ENCODE data around the gene KRTAP10-4.
"Not testable (repeated sequence)": the region's sequence is repeated elsewhere in the genome, so short reads cannot be mapped to it uniquely, and the experiment has no call there.

Gene KRTAP10-4

DNA sequence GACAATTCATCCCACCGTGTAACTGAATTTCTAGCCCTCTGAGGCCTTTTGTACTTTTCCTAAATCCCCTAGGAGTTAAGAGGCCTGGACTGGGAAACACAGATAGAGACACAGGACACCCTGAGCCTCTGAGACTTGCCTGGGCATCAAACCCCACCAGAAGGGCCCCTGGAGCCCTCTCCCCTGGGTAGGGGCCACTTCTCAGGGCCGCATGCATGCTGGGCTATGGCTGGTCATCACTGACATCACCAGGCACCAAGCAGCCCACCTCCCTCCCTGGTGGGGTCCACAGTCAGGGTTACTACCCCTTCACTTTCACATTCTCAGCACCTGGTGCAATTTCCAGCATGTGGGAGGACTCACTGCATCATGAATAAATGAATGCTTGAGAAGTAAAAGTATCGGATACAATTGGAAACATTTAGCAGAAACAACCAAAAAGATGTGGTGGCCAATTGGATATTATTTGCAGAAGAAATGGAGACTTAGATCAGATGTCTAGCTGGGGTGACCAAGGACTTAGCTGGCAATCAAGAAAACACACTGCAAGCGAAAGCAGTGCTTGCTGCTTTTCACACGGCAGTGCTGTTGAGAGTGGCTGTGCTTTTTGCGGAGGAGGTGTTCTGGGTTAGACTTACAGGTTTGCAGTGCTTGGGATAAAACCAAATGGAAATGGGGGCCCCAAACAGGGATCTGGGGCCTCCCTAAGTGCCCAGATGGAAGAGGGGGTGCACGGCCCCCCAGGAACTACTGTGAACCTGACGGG, 25.9 kb downstream of the KRTAP10-4 start:
- Histone ChIP-seq H3K4me1 (ENCODE audit: control insufficient read depth, insufficient read depth, low read length) (no peaks in the 10 kb centered on the region), H3K27me3 (replicated peaks; ENCODE audit: control insufficient read depth, insufficient read depth, low read length) (peaks cover 27% of the 10 kb centered on the region), H3K9ac (ENCODE audit: low read length) (no peak overlapping the region), H3K4me3 (ENCODE audit: low read length) (no peak overlapping the region), H3K36me3 (ENCODE audit: control insufficient read depth, insufficient read depth, low read length, severe bottlenecking) (no peaks in the 10 kb centered on the region), H3K9me3 (ENCODE audit: control insufficient read depth, low read length) (peaks cover 8% of the 10 kb centered on the region)
- no peak for DNase-seq (ENCODE audit: low read depth)

DNA sequence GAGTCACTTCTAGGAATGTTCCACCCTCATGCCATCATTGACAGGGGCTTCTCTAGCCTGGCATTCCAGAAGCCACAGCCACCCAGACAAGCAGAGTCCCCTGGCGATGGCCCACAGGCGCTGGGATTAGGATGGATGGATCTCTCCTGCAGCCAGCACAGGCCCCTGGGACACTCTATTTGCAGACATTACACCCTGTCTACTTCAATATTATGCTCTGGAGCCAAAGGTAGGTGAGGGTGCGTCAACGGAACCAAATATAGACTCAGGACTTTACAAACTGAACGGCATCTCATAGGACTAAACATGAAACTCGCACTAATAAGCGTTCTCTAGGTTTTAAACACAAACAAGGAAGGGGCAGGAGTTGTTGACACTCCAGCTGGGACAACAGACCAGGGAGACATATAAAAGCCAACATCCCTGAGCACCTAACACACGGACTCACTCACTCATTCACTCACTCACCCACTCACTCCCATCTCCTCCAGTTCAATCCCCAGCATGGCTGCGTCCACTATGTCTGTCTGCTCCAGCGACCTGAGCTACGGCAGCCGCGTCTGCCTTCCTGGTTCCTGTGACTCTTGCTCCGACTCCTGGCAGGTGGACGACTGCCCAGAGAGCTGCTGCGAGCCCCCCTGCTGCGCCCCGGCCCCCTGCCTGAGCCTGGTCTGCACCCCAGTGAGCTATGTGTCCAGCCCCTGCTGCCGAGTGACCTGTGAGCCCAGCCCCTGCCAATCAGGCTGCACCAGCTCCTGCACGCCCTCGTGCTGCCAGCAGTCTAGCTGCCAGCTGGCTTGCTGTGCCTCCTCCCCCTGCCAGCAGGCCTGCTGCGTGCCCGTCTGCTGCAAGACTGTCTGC, 26.8 kb downstream of the KRTAP10-4 start, which contains the start of gene KRTAP10-7:
Gene KRTAP10-7 (plus strand): TSS at position 480 of the 861 bp plus-strand sequence. CDS start 25 bp downstream, at position 505.
- H3K9ac ChIP-seq (ENCODE audit: low read length); H3K4me3 ChIP-seq (ENCODE audit: low read length); H3K36me3 ChIP-seq (ENCODE audit: control insufficient read depth, insufficient read depth, low read length, severe bottlenecking); H3K4me1 ChIP-seq (ENCODE audit: control insufficient read depth, insufficient read depth, low read length); H3K9me3 ChIP-seq (ENCODE audit: control insufficient read depth, low read length); DNase-seq (ENCODE audit: low read depth): not testable (repeated sequence)
- H3K27me3 ChIP-seq (replicated peaks; ENCODE audit: control insufficient read depth, insufficient read depth, low read length), result peaks cover 22% of the 10 kb centered on the region

DNA sequence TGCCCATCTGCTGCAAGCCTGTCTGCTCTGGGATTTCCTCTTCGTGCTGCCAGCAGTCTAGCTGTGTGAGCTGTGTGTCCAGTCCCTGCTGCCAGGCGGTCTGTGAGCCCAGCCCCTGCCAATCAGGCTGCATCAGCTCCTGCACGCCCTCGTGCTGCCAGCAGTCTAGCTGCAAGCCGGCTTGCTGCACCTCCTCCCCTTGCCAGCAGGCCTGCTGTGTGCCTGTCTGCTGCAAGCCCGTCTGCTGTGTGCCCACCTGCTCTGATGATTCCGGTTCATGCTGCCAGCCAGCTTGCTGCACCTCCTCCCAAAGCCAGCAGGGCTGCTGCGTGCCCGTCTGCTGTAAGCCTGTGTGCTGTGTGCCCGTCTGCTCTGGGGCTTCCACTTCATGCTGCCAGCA, 27.6 kb downstream of the KRTAP10-4 start:
- not testable (repeated sequence) for DNase-seq (ENCODE audit: low read depth); H3K4me3 ChIP-seq (ENCODE audit: low read length); H3K4me1 ChIP-seq (ENCODE audit: control insufficient read depth, insufficient read depth, low read length); H3K36me3 ChIP-seq (ENCODE audit: control insufficient read depth, insufficient read depth, low read length, severe bottlenecking); H3K9me3 ChIP-seq (ENCODE audit: control insufficient read depth, low read length); H3K9ac ChIP-seq (ENCODE audit: low read length)
- peaks cover 16% of the 10 kb centered on the region for H3K27me3 ChIP-seq (replicated peaks; ENCODE audit: control insufficient read depth, insufficient read depth, low read length)

DNA sequence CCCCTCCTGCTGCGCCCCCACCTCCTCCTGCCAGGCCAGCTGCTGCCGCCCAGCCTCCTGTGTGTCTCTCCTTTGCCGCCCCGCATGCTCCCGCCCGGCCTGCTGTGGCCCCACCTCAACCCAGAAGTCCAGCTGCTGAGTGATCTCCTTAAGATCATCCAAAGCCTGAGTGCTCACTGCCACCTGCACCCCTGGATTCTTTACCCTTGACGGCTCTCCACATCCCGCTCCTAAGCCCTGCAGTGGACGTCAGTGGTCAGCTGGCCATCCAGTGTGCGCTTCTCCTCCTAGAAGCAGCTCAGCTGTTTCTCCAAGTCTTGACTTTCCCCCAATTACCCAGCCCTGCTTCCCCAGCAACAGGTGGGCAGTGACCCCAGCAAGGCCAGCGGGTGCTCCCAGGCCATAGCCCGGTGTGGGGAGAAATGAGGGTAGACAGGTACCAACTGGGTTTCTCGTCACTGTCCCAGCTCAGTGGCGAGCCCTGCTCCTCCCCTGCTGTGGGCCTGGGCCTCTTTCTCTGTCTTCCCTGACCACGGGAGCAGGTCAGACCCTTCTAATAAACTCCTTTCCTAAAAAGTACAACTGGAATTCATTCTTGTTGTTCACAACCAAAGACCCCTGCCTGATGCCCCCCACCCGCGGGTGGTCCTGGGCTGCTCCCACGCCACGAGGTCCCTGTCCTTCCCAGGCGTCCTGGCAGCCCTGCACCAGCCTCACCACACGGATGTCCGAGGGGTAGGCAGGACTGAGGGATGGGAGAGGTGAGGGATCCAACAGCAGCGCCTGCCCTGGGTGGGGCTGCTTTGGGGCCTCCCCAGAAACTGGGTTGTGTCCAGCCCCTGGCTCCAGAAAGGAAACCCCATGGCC, 28.3 kb downstream of the KRTAP10-4 start:
- Histone ChIP-seq H3K4me3 (ENCODE audit: low read length) (no peak overlapping the region), H3K9ac (ENCODE audit: low read length) (no peak overlapping the region), H3K9me3 (ENCODE audit: control insufficient read depth, low read length) (peaks cover 13% of the 10 kb centered on the region), H3K27me3 (replicated peaks; ENCODE audit: control insufficient read depth, insufficient read depth, low read length) (peaks cover 14% of the 10 kb centered on the region), H3K36me3 (ENCODE audit: control insufficient read depth, insufficient read depth, low read length, severe bottlenecking) (no peaks in the 10 kb centered on the region), H3K4me1 (ENCODE audit: control insufficient read depth, insufficient read depth, low read length) (no peaks in the 10 kb centered on the region)
- DNase-seq (ENCODE audit: low read depth), result no peak

DNA sequence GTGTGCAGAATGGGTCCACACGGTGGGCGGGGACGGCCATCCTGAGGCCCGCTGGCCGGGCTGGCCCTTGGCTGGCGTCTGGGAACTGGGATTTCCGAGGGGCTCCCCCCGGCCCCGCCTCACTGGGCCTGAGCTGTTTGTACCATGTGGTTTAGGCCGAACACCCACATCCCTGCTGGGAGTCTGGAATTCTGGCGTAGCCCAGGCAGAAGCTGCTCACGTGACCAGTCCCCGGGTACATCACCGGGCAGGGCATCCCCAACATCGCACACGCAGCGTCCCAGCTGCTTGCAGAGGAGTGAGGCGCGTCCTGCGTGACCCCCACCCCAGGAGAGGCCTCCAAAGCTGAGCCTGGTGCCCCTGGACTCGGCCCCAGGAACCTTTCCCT, 28.9 kb downstream of the KRTAP10-4 start:
- no peak for DNase-seq (ENCODE audit: low read depth)
- Histone ChIP-seq H3K4me1 (ENCODE audit: control insufficient read depth, insufficient read depth, low read length) (no peaks in the 10 kb centered on the region), H3K36me3 (ENCODE audit: control insufficient read depth, insufficient read depth, low read length, severe bottlenecking) (no peaks in the 10 kb centered on the region), H3K27me3 (replicated peaks; ENCODE audit: control insufficient read depth, insufficient read depth, low read length) (peaks cover 14% of the 10 kb centered on the region), H3K4me3 (ENCODE audit: low read length) (no peak overlapping the region), H3K9me3 (ENCODE audit: control insufficient read depth, low read length) (peaks cover 13% of the 10 kb centered on the region), H3K9ac (ENCODE audit: low read length) (no peak overlapping the region)

DNA sequence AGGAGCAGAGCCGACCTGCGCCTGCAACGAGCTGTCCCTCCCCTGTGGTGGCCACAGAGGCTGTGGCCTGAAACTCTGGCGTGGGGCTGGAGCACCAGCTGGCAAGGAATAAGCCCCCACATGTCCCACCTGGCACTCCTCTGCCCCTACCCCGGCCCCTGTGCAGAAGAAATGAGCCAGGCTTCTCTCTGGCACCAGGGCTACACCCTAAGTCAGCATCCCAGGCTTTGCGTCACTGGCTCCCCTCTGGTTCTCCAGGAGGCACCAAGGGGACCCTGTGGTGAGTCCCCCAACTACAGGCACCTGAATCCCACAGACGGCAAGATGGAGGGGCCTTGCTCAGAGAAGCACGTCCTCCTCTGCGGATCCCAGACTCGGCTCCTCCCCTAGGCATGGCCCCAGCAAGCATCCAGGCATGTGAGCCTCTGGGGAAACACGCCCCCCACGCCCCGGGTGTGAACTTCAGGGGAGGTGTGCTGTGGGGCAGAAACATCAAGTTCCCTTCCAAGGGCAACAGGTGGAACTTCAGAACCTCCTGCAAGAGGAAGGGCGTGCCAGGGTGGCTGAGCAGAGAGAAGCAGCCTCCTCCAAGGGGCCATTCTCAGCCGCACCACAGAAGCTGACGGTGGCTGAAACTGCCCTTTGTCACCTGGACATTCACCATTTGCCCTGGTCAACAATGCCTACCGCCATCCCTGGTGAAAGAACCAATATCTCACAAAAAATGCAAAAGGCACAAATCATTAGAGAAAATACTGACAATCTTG, 29.8 kb downstream of the KRTAP10-4 start:
- Histone ChIP-seq H3K9ac (ENCODE audit: low read length) (no peak overlapping the region), H3K4me3 (ENCODE audit: low read length) (no peak overlapping the region), H3K4me1 (ENCODE audit: control insufficient read depth, insufficient read depth, low read length) (no peaks in the 10 kb centered on the region), H3K27me3 (replicated peaks; ENCODE audit: control insufficient read depth, insufficient read depth, low read length) (peaks cover 10% of the 10 kb centered on the region), H3K36me3 (ENCODE audit: control insufficient read depth, insufficient read depth, low read length, severe bottlenecking) (no peaks in the 10 kb centered on the region), H3K9me3 (ENCODE audit: control insufficient read depth, low read length) (peaks cover 11% of the 10 kb centered on the region)
- DNase-seq (ENCODE audit: low read depth), result no peak

GRCh38 chr21:44603911-44604310, 30.4 kb downstream of the KRTAP10-4 start:
- no peak for DNase-seq (ENCODE audit: low read depth)
- peaks cover 10% of the 10 kb centered on the region for H3K27me3 ChIP-seq (replicated peaks; ENCODE audit: control insufficient read depth, insufficient read depth, low read length)
- H3K4me1 ChIP-seq (ENCODE audit: control insufficient read depth, insufficient read depth, low read length), result no peaks in the 10 kb centered on the region
- H3K9me3 ChIP-seq (ENCODE audit: control insufficient read depth, low read length), result peaks cover 8% of the 10 kb centered on the region
- H3K9ac ChIP-seq (ENCODE audit: low read length), result no peak overlapping the region
- no peaks in the 10 kb centered on the region for H3K36me3 ChIP-seq (ENCODE audit: control insufficient read depth, insufficient read depth, low read length, severe bottlenecking)
- no peak overlapping the region for H3K4me3 ChIP-seq (ENCODE audit: low read length)

GRCh38 chr21:44606495-44606894, 33.0 kb downstream of the KRTAP10-4 start:
- no peaks in the 10 kb centered on the region for H3K36me3 ChIP-seq (ENCODE audit: control insufficient read depth, insufficient read depth, low read length, severe bottlenecking)
- no peak overlapping the region for H3K4me3 ChIP-seq (ENCODE audit: low read length)
- H3K27me3 ChIP-seq (replicated peaks; ENCODE audit: control insufficient read depth, insufficient read depth, low read length), result peaks cover 8% of the 10 kb centered on the region
- DNase-seq (ENCODE audit: low read depth), result no peak
- H3K9ac ChIP-seq (ENCODE audit: low read length), result no peak overlapping the region
- H3K9me3 ChIP-seq (ENCODE audit: control insufficient read depth, low read length), result peaks cover 22% of the 10 kb centered on the region
- no peaks in the 10 kb centered on the region for H3K4me1 ChIP-seq (ENCODE audit: control insufficient read depth, insufficient read depth, low read length)

DNA sequence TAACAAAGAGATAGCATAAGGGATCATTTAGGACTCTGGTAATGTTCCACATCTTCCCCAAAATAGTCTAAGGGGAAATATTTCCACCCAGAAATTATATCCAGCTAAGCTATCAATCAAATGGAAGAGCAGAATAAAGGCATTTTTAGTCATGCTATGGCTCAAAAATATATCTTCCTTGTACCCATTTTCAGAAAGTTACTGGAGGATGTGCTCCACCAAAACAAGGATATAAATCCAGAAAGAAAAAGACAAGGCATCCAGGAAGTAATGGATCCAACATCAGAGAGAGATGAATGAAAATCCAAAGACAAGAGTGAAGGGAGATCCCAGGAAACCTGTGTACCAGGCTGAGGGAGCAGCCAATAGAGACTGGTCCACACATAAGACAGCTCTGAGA, 35.7 kb downstream of the KRTAP10-4 start:
- no peaks in the 10 kb centered on the region for H3K27me3 ChIP-seq (replicated peaks; ENCODE audit: control insufficient read depth, insufficient read depth, low read length)
- H3K4me1 ChIP-seq (ENCODE audit: control insufficient read depth, insufficient read depth, low read length), result no peaks in the 10 kb centered on the region

GRCh38 chr21:44610157-44610843, 36.8 kb downstream of the KRTAP10-4 start:
- not testable (repeated sequence) for H3K4me1 ChIP-seq (ENCODE audit: control insufficient read depth, insufficient read depth, low read length); DNase-seq (ENCODE audit: low read depth)

More for the DNA sequence above, 35.7 kb downstream of the KRTAP10-4 start:
- no peak for DNase-seq (ENCODE audit: low read depth)
- Histone ChIP-seq H3K9me3 (ENCODE audit: control insufficient read depth, low read length) (peaks cover 27% of the 10 kb centered on the region), H3K9ac (ENCODE audit: low read length) (no peak overlapping the region), H3K36me3 (ENCODE audit: control insufficient read depth, insufficient read depth, low read length, severe bottlenecking) (no peaks in the 10 kb centered on the region), H3K4me3 (ENCODE audit: low read length) (no peak overlapping the region)

More at GRCh38 chr21:44610157-44610843, 36.8 kb downstream of the KRTAP10-4 start:
- not testable (repeated sequence) for H3K9ac ChIP-seq (ENCODE audit: low read length); H3K4me3 ChIP-seq (ENCODE audit: low read length); H3K27me3 ChIP-seq (replicated peaks; ENCODE audit: control insufficient read depth, insufficient read depth, low read length); H3K36me3 ChIP-seq (ENCODE audit: control insufficient read depth, insufficient read depth, low read length, severe bottlenecking)
- peaks cover 24% of the 10 kb centered on the region for H3K9me3 ChIP-seq (ENCODE audit: control insufficient read depth, low read length)

Measured in adipocyte (in vitro differentiated cells).